Measurements from ENCODE around the gene EPB41L1.

The EPB41L1 gene

GRCh38 chr20:36264426-36265246, 110.1 kb downstream of the EPB41L1 start:
- DNase-seq: no peak

- no peak for DNase-seq
Observed at GRCh38 chr20:36266189-36266588, 111.6 kb downstream of the EPB41L1 start.

- DNase-seq: no peak
Observed at GRCh38 chr20:36267605-36268381, 113.3 kb downstream of the EPB41L1 start.

GRCh38 chr20:36268440-36269342, 114.2 kb downstream of the EPB41L1 start:
- DNase-seq: no peak

GRCh38 chr20:36269507-36269906, 115.0 kb downstream of the EPB41L1 start:
- DNase-seq: no peak

GRCh38 chr20:36270744-36271638, 116.5 kb downstream of the EPB41L1 start:
- DNase-seq: no peak

GRCh38 chr20:36271639-36272546, 117.4 kb downstream of the EPB41L1 start:
- no peak for DNase-seq

GRCh38 chr20:36272547-36273220, 118.1 kb downstream of the EPB41L1 start:
- DNase-seq: no peak

GRCh38 chr20:36273414-36274180, 119.1 kb downstream of the EPB41L1 start:
- DNase-seq: no peak

- DNase-seq: no peak
Observed at GRCh38 chr20:36274181-36274841, 119.8 kb downstream of the EPB41L1 start.

GRCh38 chr20:36275011-36275410, 120.5 kb downstream of the EPB41L1 start:
- DNase-seq: no peak

- no peak for DNase-seq
Observed at GRCh38 chr20:36275441-36276189, 121.1 kb downstream of the EPB41L1 start.

- no peak for DNase-seq
Observed at GRCh38 chr20:36277546-36277945, 123.0 kb downstream of the EPB41L1 start.

- no peak for DNase-seq
Observed at GRCh38 chr20:36279362-36279761, 124.8 kb downstream of the EPB41L1 start.

- DNase-seq: no peak
Observed at GRCh38 chr20:36279776-36280175, 125.2 kb downstream of the EPB41L1 start.

- no peak for DNase-seq
Observed at GRCh38 chr20:36281785-36282380, 127.3 kb downstream of the EPB41L1 start.
